ENCODE data around the gene PGGHG. TPM values are rescaled to one million over a fixed set of nuclear protein-coding genes. Genes with fewer than 3 reads are reported as not detected.

PGGHG gene
- total RNA-seq, 1 donor from 2014 or later: 10.0 TPM

- DNase-seq (ENCODE audit: missing footprints): peak; percentile 72
- intact Hi-C loops (cut with DNase I): no loop called here
Measured at GRCh38 chr11:335779-336658, 47.1 kb downstream of the PGGHG start.

GRCh38 chr11:336659-337198 is 47.8 kb downstream of the PGGHG start:
- intact Hi-C loops (cut with DNase I): no loop called here
- ATAC-seq: no peak
- DNase-seq (ENCODE audit: missing footprints): no peak

More at GRCh38 chr11:335779-336658, 47.1 kb downstream of the PGGHG start:
- ATAC-seq: peak; percentile 69

- no peak for DNase-seq (ENCODE audit: missing footprints)
- intact Hi-C loops (cut with DNase I): no loop called here
- ATAC-seq: no peak
Measured at GRCh38 chr11:337711-338110, 48.8 kb downstream of the PGGHG start.

GRCh38 chr11:339963-340362 is 51.0 kb downstream of the PGGHG start:
- no peak for DNase-seq (ENCODE audit: missing footprints)
- intact Hi-C loops (cut with DNase I): no loop called here
- no peak for ATAC-seq

GRCh38 chr11:340539-341512 is 51.9 kb downstream of the PGGHG start:
- ATAC-seq (no peak), DNase-seq (ENCODE audit: missing footprints) (no peak)
- intact Hi-C loops (cut with DNase I): no loop called here

- ATAC-seq (no peak), DNase-seq (ENCODE audit: missing footprints) (no peak)
- intact Hi-C loops (cut with DNase I): no loop called here
Measured at GRCh38 chr11:342328-342727, 53.4 kb downstream of the PGGHG start.

- DNase-seq (ENCODE audit: missing footprints) (no peak), ATAC-seq (no peak)
- intact Hi-C loops (cut with DNase I): no loop called here
Measured at GRCh38 chr11:344836-345578, 56.1 kb downstream of the PGGHG start.

Other genes with a start within 250 kb of the PGGHG start
- gene SCGB1C1, start 96.0 kb upstream of the PGGHG start, total RNA-seq: not detected
- gene BET1L, start 81.7 kb upstream of the PGGHG start, total RNA-seq: 19.4 TPM
- 52.3 TPM for gene RIC8A, start 81.4 kb upstream of the PGGHG start, total RNA-seq
- 39.7 TPM for gene SIRT3, start 52.8 kb upstream of the PGGHG start, total RNA-seq
- gene PSMD13, start 52.1 kb upstream of the PGGHG start, total RNA-seq: 91.7 TPM
- 0.14 TPM for gene NLRP6, start 10.7 kb upstream of the PGGHG start, total RNA-seq
- not detected for gene IFITM5, start 10.4 kb downstream of the PGGHG start, total RNA-seq
- 253 TPM for gene IFITM2, start 18.7 kb downstream of the PGGHG start, total RNA-seq
- 125 TPM for gene IFITM1, start 24.9 kb downstream of the PGGHG start, total RNA-seq
- gene IFITM3, start 31.7 kb downstream of the PGGHG start, total RNA-seq: 401 TPM
- gene B4GALNT4, start 80.4 kb downstream of the PGGHG start, total RNA-seq: 0.54 TPM
- gene PKP3, start 105.1 kb downstream of the PGGHG start, total RNA-seq: 0.32 TPM
- gene SIGIRR, start 125.9 kb downstream of the PGGHG start, total RNA-seq: 50.0 TPM
- gene ANO9, start 152.9 kb downstream of the PGGHG start, total RNA-seq: 0.41 TPM
- 27.8 TPM for gene PTDSS2, start 161.2 kb downstream of the PGGHG start, total RNA-seq
- gene RNH1, start 218.1 kb downstream of the PGGHG start, total RNA-seq: 190 TPM
- 57.5 TPM for gene HRAS, start 246.4 kb downstream of the PGGHG start, total RNA-seq
- gene LRRC56, start 248.4 kb downstream of the PGGHG start, total RNA-seq: 0.16 TPM

All from Right ventricle myocardium inferior (tissue), 1 donor.